Measurements from ENCODE around the gene ARMC7. TPM values are rescaled to one million over a fixed set of nuclear protein-coding genes. Genes with fewer than 3 reads are reported as not detected.
A peak's percentile ranks its signal among the peaks of the same experiment; 100 is the strongest.

ARMC7 gene
- total RNA-seq, 1 experiment from 2014 or later: 26.0 TPM

GRCh38 chr17:75063626-75064025 is 46.1 kb upstream of the ARMC7 start:
- POLR2A ChIA-PET: interaction anchor here (1.0 kb wide), 1 partner anchor 91 kb away, joined by 3 read pairs; no protein-coding TSS in a partner anchor
- peaks cover 9% of the 10 kb centered on the region for H3K4me1 Mint-ChIP-seq (ENCODE audit: low read depth, unreplicated experiment)
- DNase-seq: no peak
- H3K27ac Mint-ChIP-seq (ENCODE audit: unreplicated experiment): no peak overlapping the region
- TSS peak; percentile 16 for BruUV-seq (replicated peaks)
- Histone ChIP-seq H3K36me3 (ENCODE audit: control insufficient read depth, insufficient read depth, low read length) (peaks cover 5% of the 10 kb centered on the region), H3K4me3 (ENCODE audit: low read depth, low read length) (no peak overlapping the region), H3K9me3 (no peaks in the 10 kb centered on the region), H3K27me3 (replicated peaks; ENCODE audit: control insufficient read depth, insufficient read depth, low read length) (no peaks in the 10 kb centered on the region), H3K4me1 (0 out of 2 replicates have a peak, but pooled peaks cover 5% of the 10 kb centered on the region)
- TF ChIP-seq CTCF (IDR thresholded peaks at IDR 0.05; ENCODE audit: insufficient read depth in 1 of 2, low read depth in 1 of 2, low read length in 1 of 2, severe bottlenecking in 1 of 2, unreplicated experiment in 1 of 2): no peak
- CTCF ChIA-PET: interaction anchor here (0.5 to 1.3 kb wide), 2 partner anchors 9 to 101 kb away, joined by 3 read pairs; no protein-coding TSS in a partner anchor
- peaks cover 55% of the 10 kb centered on the region for H3K36me3 Mint-ChIP-seq (ENCODE audit: insufficient read depth, unreplicated experiment)
- intact Hi-C loops (cut with micrococcal nuclease; ENCODE audit: unreplicated experiment): no loop called here
- no peak overlapping the region for H3K4me3 Mint-ChIP-seq (ENCODE audit: unreplicated experiment)
- no peaks in the 10 kb centered on the region for H3K9me3 Mint-ChIP-seq (ENCODE audit: unreplicated experiment)
- no peaks in the 10 kb centered on the region for H3K27me3 Mint-ChIP-seq (ENCODE audit: insufficient read depth, unreplicated experiment)

GRCh38 chr17:75064040-75064439 is 45.7 kb upstream of the ARMC7 start:
- TF ChIP-seq CTCF (IDR thresholded peaks at IDR 0.05; ENCODE audit: insufficient read depth in 1 of 2, low read depth in 1 of 2, low read length in 1 of 2, severe bottlenecking in 1 of 2, unreplicated experiment in 1 of 2): no peak
- POLR2A ChIA-PET: interaction anchor here (1.0 kb wide), 1 partner anchor 91 kb away, joined by 3 read pairs; no protein-coding TSS in a partner anchor

GRCh38 chr17:75064460-75064859 is 45.3 kb upstream of the ARMC7 start:
- Histone ChIP-seq H3K27me3 (replicated peaks; ENCODE audit: control insufficient read depth, insufficient read depth, low read length) (no peaks in the 10 kb centered on the region), H3K9me3 (no peaks in the 10 kb centered on the region), H3K4me1 (0 out of 2 replicates have a peak, but pooled peaks cover 5% of the 10 kb centered on the region), H3K36me3 (ENCODE audit: control insufficient read depth, insufficient read depth, low read length) (peaks cover 5% of the 10 kb centered on the region), H3K4me3 (ENCODE audit: low read depth, low read length) (no peak overlapping the region)
- no peaks in the 10 kb centered on the region for H3K27me3 Mint-ChIP-seq (ENCODE audit: insufficient read depth, unreplicated experiment)
- BruUV-seq (replicated peaks): no TSS peak
- no peak for TF ChIP-seq CTCF (IDR thresholded peaks at IDR 0.05; ENCODE audit: insufficient read depth in 1 of 2, low read depth in 1 of 2, low read length in 1 of 2, severe bottlenecking in 1 of 2, unreplicated experiment in 1 of 2)
- intact Hi-C loops (cut with micrococcal nuclease; ENCODE audit: unreplicated experiment): no loop called here
- peaks cover 53% of the 10 kb centered on the region for H3K36me3 Mint-ChIP-seq (ENCODE audit: insufficient read depth, unreplicated experiment)
- H3K27ac Mint-ChIP-seq (ENCODE audit: unreplicated experiment): no peak overlapping the region
- POLR2A ChIA-PET: interaction anchor here (1.0 kb wide), 1 partner anchor 90 kb away, joined by 3 read pairs; no protein-coding TSS in a partner anchor
- no peaks in the 10 kb centered on the region for H3K9me3 Mint-ChIP-seq (ENCODE audit: unreplicated experiment)
- CTCF ChIA-PET: interaction anchor here (0.8 to 1.3 kb wide), 2 partner anchors 10 to 48 kb away, joined by 3 read pairs; no protein-coding TSS in a partner anchor
- H3K4me1 Mint-ChIP-seq (ENCODE audit: low read depth, unreplicated experiment): peaks cover 8% of the 10 kb centered on the region
- no peak overlapping the region for H3K4me3 Mint-ChIP-seq (ENCODE audit: unreplicated experiment)
- no peak for DNase-seq

More at GRCh38 chr17:75064040-75064439, 45.7 kb upstream of the ARMC7 start:
- no peak overlapping the region for H3K27ac Mint-ChIP-seq (ENCODE audit: unreplicated experiment)
- Histone ChIP-seq H3K27me3 (replicated peaks; ENCODE audit: control insufficient read depth, insufficient read depth, low read length) (no peaks in the 10 kb centered on the region), H3K9me3 (no peaks in the 10 kb centered on the region), H3K4me3 (ENCODE audit: low read depth, low read length) (no peak overlapping the region), H3K4me1 (0 out of 2 replicates have a peak, but pooled peaks cover 5% of the 10 kb centered on the region), H3K36me3 (ENCODE audit: control insufficient read depth, insufficient read depth, low read length) (peaks cover 5% of the 10 kb centered on the region)
- intact Hi-C loops (cut with micrococcal nuclease; ENCODE audit: unreplicated experiment): no loop called here
- H3K9me3 Mint-ChIP-seq (ENCODE audit: unreplicated experiment): no peaks in the 10 kb centered on the region
- H3K4me3 Mint-ChIP-seq (ENCODE audit: unreplicated experiment): no peak overlapping the region
- DNase-seq: no peak
- H3K27me3 Mint-ChIP-seq (ENCODE audit: insufficient read depth, unreplicated experiment): no peaks in the 10 kb centered on the region
- peaks cover 9% of the 10 kb centered on the region for H3K4me1 Mint-ChIP-seq (ENCODE audit: low read depth, unreplicated experiment)
- BruUV-seq (replicated peaks): no TSS peak
- H3K36me3 Mint-ChIP-seq (ENCODE audit: insufficient read depth, unreplicated experiment): peaks cover 55% of the 10 kb centered on the region
- CTCF ChIA-PET: interaction anchor here (0.5 to 1.3 kb wide), 2 partner anchors 10 to 100 kb away, joined by 3 read pairs; no protein-coding TSS in a partner anchor
